ENCODE data around the gene ST6GAL1. TPM values are rescaled to one million over a fixed set of nuclear protein-coding genes. Genes with fewer than 3 reads are reported as not detected.

The ST6GAL1 gene
- total RNA-seq, 1 experiment from 2014 or later = 74.2 TPM

GRCh38 chr3:187040516-187041361, 110.4 kb downstream of the ST6GAL1 start:
- TF ChIP-seq EZH2 (IDR thresholded peaks at IDR 0.05; ENCODE audit: borderline replicate concordance, low read depth, low read length, poor library complexity, severe bottlenecking) = no peak
- no peak for TF ChIP-seq CTCF (conservative IDR thresholded peaks at IDR 0.05; ENCODE audit: low read depth, low read length)

GRCh38 chr3:187041362-187042307, 111.3 kb downstream of the ST6GAL1 start:
- no peaks in the 10 kb centered on the region for H3K9me3 ChIP-seq (ENCODE audit: low read depth, low read length, poor library complexity, severe bottlenecking)
- no peak for TF ChIP-seq EZH2 (IDR thresholded peaks at IDR 0.05; ENCODE audit: borderline replicate concordance, low read depth, low read length, poor library complexity, severe bottlenecking)
- no peak for TF ChIP-seq CTCF (conservative IDR thresholded peaks at IDR 0.05; ENCODE audit: low read depth, low read length)
- peak overlapping the region; percentile 5 for H3K27ac ChIP-seq (ENCODE audit: low read depth, low read length, poor library complexity, severe bottlenecking)
- no peaks in the 10 kb centered on the region for H3K27me3 ChIP-seq (replicated peaks; ENCODE audit: insufficient read depth, low read depth, low read length, poor library complexity)
- peak; percentile 48 for DNase-seq (ENCODE audit: low spot score)
- H3K36me3 ChIP-seq (ENCODE audit: insufficient read depth, low read length, poor library complexity, severe bottlenecking) = peaks cover 33% of the 10 kb centered on the region
- H3K4me1 ChIP-seq (ENCODE audit: insufficient read depth, low read length, poor library complexity, severe bottlenecking) = peaks cover 14% of the 10 kb centered on the region
- BruUV-seq (replicated peaks) = no TSS peak
- ChIA-PET CTCF (no interaction called here), POLR2A (ENCODE audit: low non-redundant PET) (no interaction called here)
- H3K4me3 ChIP-seq (ENCODE audit: low read depth, low read length, poor library complexity, severe bottlenecking) = no peak overlapping the region
- intact Hi-C loops (cut with micrococcal nuclease; ENCODE audit: unreplicated experiment) = no loop called here

More at GRCh38 chr3:187040516-187041361, 110.4 kb downstream of the ST6GAL1 start:
- peaks cover 33% of the 10 kb centered on the region for H3K36me3 ChIP-seq (ENCODE audit: insufficient read depth, low read length, poor library complexity, severe bottlenecking)
- peaks cover 8% of the 10 kb centered on the region for H3K9me3 ChIP-seq (ENCODE audit: low read depth, low read length, poor library complexity, severe bottlenecking)
- H3K4me3 ChIP-seq (ENCODE audit: low read depth, low read length, poor library complexity, severe bottlenecking) = no peak overlapping the region
- H3K27ac ChIP-seq (ENCODE audit: low read depth, low read length, poor library complexity, severe bottlenecking) = no peak overlapping the region
- DNase-seq (ENCODE audit: low spot score) = no peak
- intact Hi-C loops (cut with micrococcal nuclease; ENCODE audit: unreplicated experiment) = no loop called here
- H3K4me1 ChIP-seq (ENCODE audit: insufficient read depth, low read length, poor library complexity, severe bottlenecking) = peaks cover 14% of the 10 kb centered on the region
- no TSS peak for BruUV-seq (replicated peaks)
- CTCF ChIA-PET = no interaction called here
- POLR2A ChIA-PET (ENCODE audit: low non-redundant PET) = no interaction called here
- no peaks in the 10 kb centered on the region for H3K27me3 ChIP-seq (replicated peaks; ENCODE audit: insufficient read depth, low read depth, low read length, poor library complexity)

- intact Hi-C loops (cut with micrococcal nuclease; ENCODE audit: unreplicated experiment) = no loop called here
- Histone ChIP-seq H3K27ac (ENCODE audit: low read depth, low read length, poor library complexity, severe bottlenecking) (peak overlapping the region; percentile 13), H3K27me3 (replicated peaks; ENCODE audit: insufficient read depth, low read depth, low read length, poor library complexity) (no peaks in the 10 kb centered on the region), H3K4me3 (ENCODE audit: low read depth, low read length, poor library complexity, severe bottlenecking) (no peak overlapping the region), H3K4me1 (ENCODE audit: insufficient read depth, low read length, poor library complexity, severe bottlenecking) (peaks cover 14% of the 10 kb centered on the region), H3K36me3 (ENCODE audit: insufficient read depth, low read length, poor library complexity, severe bottlenecking) (peaks cover 33% of the 10 kb centered on the region), H3K9me3 (ENCODE audit: low read depth, low read length, poor library complexity, severe bottlenecking) (no peaks in the 10 kb centered on the region)
- BruUV-seq (replicated peaks) = no TSS peak
- ChIA-PET CTCF (no interaction called here), POLR2A (ENCODE audit: low non-redundant PET) (no interaction called here)
- TF ChIP-seq CTCF (conservative IDR thresholded peaks at IDR 0.05; ENCODE audit: low read depth, low read length) (no peak), EZH2 (IDR thresholded peaks at IDR 0.05; ENCODE audit: borderline replicate concordance, low read depth, low read length, poor library complexity, severe bottlenecking) (no peak)
- DNase-seq (ENCODE audit: low spot score) = no peak
Measured at GRCh38 chr3:187042346-187042745, 112.0 kb downstream of the ST6GAL1 start.

All from A673 (cell line).